Fibroblast of skin of abdomen (primary cell): Measurements from ENCODE around the gene PCK1.
A peak's percentile ranks its signal among the peaks of the same experiment; 100 is the strongest.

Experiments used
- DNase-seq: peaks from one replicate; pipeline ENCODE4 v3.0.0-alpha.2; 2013

The PCK1 gene

GRCh38 chr20:57536771-57537724, 23.9 kb upstream of the PCK1 start:
- DNase-seq = no peak

GRCh38 chr20:57537822-57538221, 23.1 kb upstream of the PCK1 start:
- DNase-seq = no peak

GRCh38 chr20:57539889-57540288, 21.0 kb upstream of the PCK1 start:
- no peak for DNase-seq

- no peak for DNase-seq
Measured at GRCh38 chr20:57540890-57541580, 19.9 kb upstream of the PCK1 start.

GRCh38 chr20:57543754-57544153, 17.2 kb upstream of the PCK1 start:
- no peak for DNase-seq

GRCh38 chr20:57544838-57545564, 15.9 kb upstream of the PCK1 start:
- DNase-seq = no peak

GRCh38 chr20:57545927-57546662, 14.8 kb upstream of the PCK1 start:
- no peak for DNase-seq

- DNase-seq = no peak
Measured at GRCh38 chr20:57546956-57547649, 13.8 kb upstream of the PCK1 start.

GRCh38 chr20:57548177-57549058, 12.5 kb upstream of the PCK1 start:
- DNase-seq = peak; percentile 3

GRCh38 chr20:57552471-57552870, 8.4 kb upstream of the PCK1 start:
- DNase-seq = no peak

- DNase-seq = no peak
Measured at GRCh38 chr20:57553376-57554018, 7.4 kb upstream of the PCK1 start.

- DNase-seq = no peak
Measured at GRCh38 chr20:57555457-57556184, 5.3 kb upstream of the PCK1 start.

- DNase-seq = no peak
Measured at GRCh38 chr20:57556980-57557274, 4.0 kb upstream of the PCK1 start.

- no peak for DNase-seq
Measured at GRCh38 chr20:57557926-57558613, 2.8 kb upstream of the PCK1 start.

- DNase-seq = no peak
Measured at GRCh38 chr20:57558614-57559288, 2.2 kb upstream of the PCK1 start.

- DNase-seq = no peak
Measured at GRCh38 chr20:57559289-57559634, 1.6 kb upstream of the PCK1 start.

- no peak for DNase-seq
Measured at GRCh38 chr20:57559658-57560553, 1.0 kb upstream of the PCK1 start.
